Loucy (cell line): ENCODE results near the gene CCDC38.

Experiments
- EZH2phosphoT487 ChIP-seq: fragments of 200-600 bp; IDR thresholded peaks from 2 replicates; pipeline ENCODE4 v1.6.1; 2018; ENCODE audit warnings: antibody characterized with exemption, mild to moderate bottlenecking, moderate library complexity, borderline replicate concordance
- TF ChIP-seq, protein P1 (sequence below): fragments of 200-600 bp; sonication (generic); conservative IDR thresholded peaks from 2 replicates; pipeline ENCODE4 v1.5.1; 2014; ENCODE audit warnings: mild to moderate bottlenecking, antibody characterized with exemption, low read length

DNA sequence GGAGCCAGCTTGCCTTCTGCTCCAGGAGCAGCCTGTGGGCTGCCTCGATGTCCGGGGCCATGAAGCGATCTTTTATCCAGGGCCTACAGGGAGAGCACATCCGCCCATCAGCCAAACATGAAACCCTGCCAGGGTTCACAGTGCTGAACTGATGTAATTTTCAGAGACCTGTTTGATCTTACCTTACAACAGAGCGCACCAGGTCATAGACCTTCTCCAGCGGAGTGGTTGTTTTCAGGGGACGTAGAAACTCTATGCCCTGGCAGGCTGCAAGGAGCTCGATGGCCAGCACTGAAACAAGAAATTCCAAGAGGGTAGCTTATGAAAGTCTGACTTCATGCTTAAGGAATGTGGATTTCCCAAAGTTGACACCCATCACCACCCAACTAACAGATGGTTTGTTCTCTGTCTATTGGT lies 34.0 kb upstream of the CCDC38 start:
- TF ChIP-seq, protein P1, sequence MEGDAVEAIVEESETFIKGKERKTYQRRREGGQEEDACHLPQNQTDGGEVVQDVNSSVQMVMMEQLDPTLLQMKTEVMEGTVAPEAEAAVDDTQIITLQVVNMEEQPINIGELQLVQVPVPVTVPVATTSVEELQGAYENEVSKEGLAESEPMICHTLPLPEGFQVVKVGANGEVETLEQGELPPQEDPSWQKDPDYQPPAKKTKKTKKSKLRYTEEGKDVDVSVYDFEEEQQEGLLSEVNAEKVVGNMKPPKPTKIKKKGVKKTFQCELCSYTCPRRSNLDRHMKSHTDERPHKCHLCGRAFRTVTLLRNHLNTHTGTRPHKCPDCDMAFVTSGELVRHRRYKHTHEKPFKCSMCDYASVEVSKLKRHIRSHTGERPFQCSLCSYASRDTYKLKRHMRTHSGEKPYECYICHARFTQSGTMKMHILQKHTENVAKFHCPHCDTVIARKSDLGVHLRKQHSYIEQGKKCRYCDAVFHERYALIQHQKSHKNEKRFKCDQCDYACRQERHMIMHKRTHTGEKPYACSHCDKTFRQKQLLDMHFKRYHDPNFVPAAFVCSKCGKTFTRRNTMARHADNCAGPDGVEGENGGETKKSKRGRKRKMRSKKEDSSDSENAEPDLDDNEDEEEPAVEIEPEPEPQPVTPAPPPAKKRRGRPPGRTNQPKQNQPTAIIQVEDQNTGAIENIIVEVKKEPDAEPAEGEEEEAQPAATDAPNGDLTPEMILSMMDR = no peak
- TF ChIP-seq EZH2phosphoT487 = no peak
